PC-9 (cell line): ENCODE data around the gene MEIS2. TPM values are rescaled to one million over a fixed set of nuclear protein-coding genes. Genes with fewer than 3 reads are reported as not detected.
A peak's percentile ranks its signal among the peaks of the same experiment; 100 is the strongest.

Experiments used
- BruUV-seq: library from RNA; stranded (reverse); fragments of 400-500 nt; replicated peaks from 2 replicates; lab custom pipeline; 2021; lab: Mats Ljungman, UMichigan
- CTCF ChIA-PET: fragments of 300-600 bp; sonication (Branson Sonifier 250); formaldehyde crosslinking; loops from one replicate; lab custom pipeline; 2022; ENCODE audit warnings: antibody characterized with exemption; lab: Charles Lee
- POLR2A ChIA-PET: fragments of 300-600 bp; sonication (Branson Sonifier 250); formaldehyde crosslinking; loops from one replicate; lab custom pipeline; 2022; ENCODE audit warnings: antibody characterized with exemption; ENCODE audit not compliant: unreplicated experiment; lab: Charles Lee
- DNase-seq, 2 experiments: peaks; one replicate each; pipeline versions ENCODE4 v3.0.0 to v3.0.0-alpha.2; 2015 to 2022; ENCODE audit warnings: mixed read lengths in 1 of 2
- H2AFZ ChIP-seq: fragments of 200-600 bp; sonication (generic); 2 replicates; pipeline ENCODE4 v1.8.1; 2017; ENCODE audit warnings: antibody characterized with exemption
- H3F3A ChIP-seq: fragments of 200-600 bp; sonication (generic); 2 replicates; pipeline ENCODE4 v1.8.1; 2017; ENCODE audit warnings: antibody characterized with exemption, mild to moderate bottlenecking, low read depth; ENCODE audit not compliant: insufficient read depth
- H3K27ac ChIP-seq: fragments of 200-600 bp; sonication (generic); 2 replicates; pipeline ENCODE4 v1.6.1; 2016; ENCODE audit warnings: mixed run types
- H3K27me3 ChIP-seq: fragments of 200-600 bp; sonication (generic); 2 replicates; pipeline ENCODE4 v1.6.1; 2016; ENCODE audit warnings: low read depth, mixed run types; ENCODE audit not compliant: insufficient read depth
- H3K36me3 ChIP-seq: fragments of 200-600 bp; sonication (generic); 2 replicates; pipeline ENCODE4 v1.6.1; 2016; ENCODE audit warnings: low read depth, mixed run types
- H3K4me1 ChIP-seq: fragments of 200-600 bp; sonication (generic); replicated peaks from 2 replicates; pipeline ENCODE4 v1.6.1; 2016; ENCODE audit warnings: mixed run types; ENCODE audit not compliant: insufficient read depth
- H3K4me2 ChIP-seq: fragments of 200-600 bp; sonication (generic); 2 replicates; pipeline ENCODE4 v1.6.1; 2017; ENCODE audit warnings: mixed run types
- H3K4me3 ChIP-seq: fragments of 200-600 bp; sonication (generic); 2 replicates; pipeline ENCODE4 v1.6.1; 2016; ENCODE audit warnings: mixed run types
- H3K79me2 ChIP-seq: fragments of 200-600 bp; sonication (generic); 2 replicates; pipeline ENCODE4 v1.6.1; 2017; ENCODE audit warnings: low read depth, mixed run types
- H3K9me2 ChIP-seq: fragments of 200-600 bp; sonication (generic); 2 replicates; pipeline ENCODE4 v1.8.1; 2017; ENCODE audit warnings: mild to moderate bottlenecking; ENCODE audit not compliant: insufficient read depth
- H3K9me3 ChIP-seq: fragments of 200-600 bp; sonication (generic); 2 replicates; pipeline ENCODE4 v1.8.1; 2016; ENCODE audit warnings: low read depth; ENCODE audit not compliant: insufficient read depth
- H4K20me1 ChIP-seq: fragments of 200-600 bp; sonication (generic); 2 replicates; pipeline ENCODE4 v1.8.1; 2017; ENCODE audit not compliant: insufficient read depth
- EZH2 ChIP-seq: fragments of 200-600 bp; sonication (generic); IDR thresholded peaks from 2 replicates; pipeline ENCODE4 v1.8.0; 2017; ENCODE audit warnings: antibody characterized with exemption, low read depth
- intact Hi-C: fragments of 100-400 bp; cut with micrococcal nuclease; formaldehyde crosslinking; loops from one replicate; pipeline ENCODE4 v1.10.0; 2022; ENCODE audit not compliant: unreplicated experiment
- total RNA-seq: library from RNA; stranded (reverse); gene quantifications from 2 replicates; pipeline ENCODE4 v1.2.3, GENCODE V29; 2021
- TF ChIP-seq, protein P1 (sequence below): fragments of 200-600 bp; sonication (generic); conservative IDR thresholded peaks from 2 replicates; pipeline ENCODE4 v1.6.1; 2017; ENCODE audit warnings: mixed run types, antibody characterized with exemption, mild to moderate bottlenecking, moderate library complexity

MEIS2 gene
- total RNA-seq, 1 experiment from 2014 or later = 29.1 TPM

DNA sequence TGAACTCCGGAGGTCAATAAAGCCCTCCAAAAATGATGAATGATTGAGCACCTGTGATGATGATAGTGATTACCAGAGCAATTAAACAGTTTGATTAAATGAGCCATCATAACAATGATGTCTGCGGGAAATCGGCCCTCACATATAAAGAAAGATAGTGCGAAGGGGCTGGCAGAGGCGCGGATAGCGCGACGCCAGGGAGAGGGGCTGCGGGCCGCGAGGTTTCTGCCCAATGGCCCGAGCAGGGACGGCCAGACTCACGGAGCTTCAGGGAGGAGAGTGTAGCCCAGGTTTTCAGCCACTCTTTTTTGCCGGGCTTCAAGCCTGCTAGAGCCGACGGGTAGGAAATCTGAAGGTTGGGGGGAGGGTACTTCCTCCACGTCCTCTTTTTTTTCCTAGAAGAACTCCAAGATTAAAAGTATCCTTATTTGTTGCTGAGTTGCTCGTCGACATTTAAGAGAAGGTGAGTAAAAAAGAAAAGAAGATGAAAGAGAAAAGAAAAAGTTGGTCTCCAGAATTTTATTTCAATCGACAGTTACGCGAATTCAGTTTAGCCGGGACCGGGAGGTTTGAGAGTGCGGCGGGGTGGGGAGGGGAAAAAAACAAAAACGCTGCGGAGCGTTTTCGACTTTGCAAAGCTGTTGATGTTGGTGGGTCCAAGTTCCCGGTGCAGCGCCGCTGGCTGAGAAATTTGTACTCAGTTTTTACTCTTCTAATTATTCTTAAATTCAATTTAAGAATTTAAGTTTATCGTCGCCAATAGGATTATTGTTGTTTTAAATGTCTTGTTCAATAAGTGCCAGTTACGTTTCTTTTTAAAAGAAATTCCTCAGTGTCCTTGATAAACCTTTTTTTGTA, 2.2 kb upstream of the MEIS2 start:
- TF ChIP-seq, protein P1, sequence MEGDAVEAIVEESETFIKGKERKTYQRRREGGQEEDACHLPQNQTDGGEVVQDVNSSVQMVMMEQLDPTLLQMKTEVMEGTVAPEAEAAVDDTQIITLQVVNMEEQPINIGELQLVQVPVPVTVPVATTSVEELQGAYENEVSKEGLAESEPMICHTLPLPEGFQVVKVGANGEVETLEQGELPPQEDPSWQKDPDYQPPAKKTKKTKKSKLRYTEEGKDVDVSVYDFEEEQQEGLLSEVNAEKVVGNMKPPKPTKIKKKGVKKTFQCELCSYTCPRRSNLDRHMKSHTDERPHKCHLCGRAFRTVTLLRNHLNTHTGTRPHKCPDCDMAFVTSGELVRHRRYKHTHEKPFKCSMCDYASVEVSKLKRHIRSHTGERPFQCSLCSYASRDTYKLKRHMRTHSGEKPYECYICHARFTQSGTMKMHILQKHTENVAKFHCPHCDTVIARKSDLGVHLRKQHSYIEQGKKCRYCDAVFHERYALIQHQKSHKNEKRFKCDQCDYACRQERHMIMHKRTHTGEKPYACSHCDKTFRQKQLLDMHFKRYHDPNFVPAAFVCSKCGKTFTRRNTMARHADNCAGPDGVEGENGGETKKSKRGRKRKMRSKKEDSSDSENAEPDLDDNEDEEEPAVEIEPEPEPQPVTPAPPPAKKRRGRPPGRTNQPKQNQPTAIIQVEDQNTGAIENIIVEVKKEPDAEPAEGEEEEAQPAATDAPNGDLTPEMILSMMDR = no peak
- TF ChIP-seq EZH2 = no peak
- peak overlapping the region; percentile 91 for H3K4me3 ChIP-seq
- H2AFZ ChIP-seq = peak overlapping the region; percentile 95
- H3K9me2 ChIP-seq = no peaks in the 10 kb centered on the region
- no peaks in the 10 kb centered on the region for H4K20me1 ChIP-seq
- peaks cover 10% of the 10 kb centered on the region for H3F3A ChIP-seq
- ChIA-PET CTCF (interaction anchor here (0.7 kb wide), 1 partner anchor 24 kb away, joined by 3 read pairs; no protein-coding TSS in a partner anchor), POLR2A (no interaction called here)
- H3K27ac ChIP-seq = no peak overlapping the region
- H3K79me2 ChIP-seq = peaks cover 27% of the 10 kb centered on the region
- intact Hi-C loops = loop anchor here (5.0 to 10.0 kb wide), 2 partner anchors 200 to 728 kb away; no protein-coding TSS in a partner anchor
- no peaks in the 10 kb centered on the region for H3K36me3 ChIP-seq
- no peaks in the 10 kb centered on the region for H3K9me3 ChIP-seq
- no peaks in the 10 kb centered on the region for H3K27me3 ChIP-seq
- peak overlapping the region; percentile 87 for H3K4me2 ChIP-seq
- DNase-seq = peak in 1 of 2 experiments; percentile 11
- BruUV-seq = no TSS peak
- peaks cover 14% of the 10 kb centered on the region; the same call in 1 of the 2 replicates for H3K4me1 ChIP-seq

DNA sequence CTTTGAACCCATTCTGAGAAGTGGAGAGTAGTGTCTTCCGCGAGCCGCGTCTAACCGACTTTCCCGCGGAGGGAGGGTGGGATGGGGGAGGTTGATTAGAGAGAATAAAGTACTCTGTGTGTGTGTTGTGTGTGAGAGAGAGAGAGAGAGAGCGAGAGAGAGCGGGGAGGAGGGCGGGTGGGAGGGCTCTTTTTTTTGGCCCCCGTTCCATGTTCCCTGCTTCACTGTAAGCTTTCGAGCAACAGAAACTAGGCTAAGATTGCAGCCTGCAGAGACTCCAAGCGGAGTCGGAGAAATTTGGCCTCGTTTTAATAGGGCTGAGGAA, 1.6 kb upstream of the MEIS2 start:
- H3K4me2 ChIP-seq = peak overlapping the region; percentile 87
- H3K9me2 ChIP-seq = no peaks in the 10 kb centered on the region
- H3K27me3 ChIP-seq = no peaks in the 10 kb centered on the region
- H4K20me1 ChIP-seq = no peaks in the 10 kb centered on the region
- peak overlapping the region; percentile 73; the same call in 1 of the 2 replicates for H3K27ac ChIP-seq
- CTCF ChIA-PET = no interaction called here
- no TSS peak for BruUV-seq
- H3K4me1 ChIP-seq = peaks cover 17% of the 10 kb centered on the region; the same call in 1 of the 2 replicates
- POLR2A ChIA-PET = interaction anchor here (0.5 kb wide), 1 partner anchor 173 kb away, joined by 4 read pairs; no protein-coding TSS in a partner anchor
- peaks cover 10% of the 10 kb centered on the region for H3F3A ChIP-seq
- peak overlapping the region; percentile 91 for H3K4me3 ChIP-seq
- peaks cover 33% of the 10 kb centered on the region for H3K79me2 ChIP-seq
- H2AFZ ChIP-seq = peak overlapping the region; percentile 95
- no peaks in the 10 kb centered on the region for H3K9me3 ChIP-seq
- intact Hi-C loops = loop anchor here (2.0 to 10.0 kb wide), 3 partner anchors 43 to 727 kb away; no protein-coding TSS in a partner anchor
- no peak for DNase-seq
- no peak for TF ChIP-seq EZH2
- TF ChIP-seq, protein P1 = no peak
- no peaks in the 10 kb centered on the region for H3K36me3 ChIP-seq

DNA sequence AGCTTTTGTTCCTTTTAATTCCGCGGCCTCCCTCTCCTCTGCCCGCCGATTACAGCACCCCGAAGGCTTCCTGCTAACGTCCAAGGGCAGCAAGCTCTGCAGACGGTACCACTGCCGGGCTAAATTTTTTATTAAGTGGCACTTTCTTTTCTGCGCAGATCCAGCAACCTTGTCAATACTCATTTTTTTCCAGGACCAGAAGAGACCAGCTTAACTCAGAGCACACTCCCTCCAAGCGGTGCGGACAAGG, 542 bp upstream of the MEIS2 start:
- POLR2A ChIA-PET = interaction anchor here (0.5 to 0.6 kb wide), 6 partner anchors 20 to 808 kb away, joined by 5 to 13 read pairs (median 6); no protein-coding TSS in a partner anchor
- BruUV-seq = no TSS peak
- Histone ChIP-seq H3K9me3 (no peaks in the 10 kb centered on the region), H3K4me3 (peak overlapping the region; percentile 91), H3K27ac (peak overlapping the region; percentile 73), H3K27me3 (no peaks in the 10 kb centered on the region), H3K9me2 (no peaks in the 10 kb centered on the region), H3F3A (peaks cover 10% of the 10 kb centered on the region), H3K4me2 (peak overlapping the region; percentile 77), H3K36me3 (no peaks in the 10 kb centered on the region), H2AFZ (peak overlapping the region; percentile 95), H3K79me2 (peaks cover 38% of the 10 kb centered on the region), H3K4me1 (peaks cover 17% of the 10 kb centered on the region; the same call in 1 of the 2 replicates), H4K20me1 (no peaks in the 10 kb centered on the region)
- intact Hi-C loops = loop anchor here (2.0 to 10.0 kb wide), 3 partner anchors 42 to 726 kb away; no protein-coding TSS in a partner anchor
- CTCF ChIA-PET = no interaction called here
- no peak for TF ChIP-seq EZH2
- peak; percentile 45 to 56 for DNase-seq
